PFSK-1 (cell line): ENCODE results near the gene C1orf174.

Experiments
- POLR2AphosphoS5 ChIP-seq: IDR thresholded peaks from 2 replicates; pipeline ENCODE4 v1.6.1; 2012; ENCODE audit warnings: low read depth, mild to moderate bottlenecking, control low read depth, low read length, moderate library complexity
- REST ChIP-seq, 2 experiments: IDR thresholded peaks; 2 replicates each; pipeline versions ENCODE4 v1.6.1 to v1.8.0; 2011 to 2012; ENCODE audit warnings: low read depth in 2 of 2, low read length in 2 of 2, control low read depth in 1 of 2, inconsistent platforms in 1 of 2, mild to moderate bottlenecking in 1 of 2, moderate library complexity in 1 of 2; ENCODE audit not compliant: insufficient read depth in 1 of 2
- SIN3A ChIP-seq: IDR thresholded peaks from 2 replicates; pipeline ENCODE4 v1.6.1; 2012; ENCODE audit warnings: mild to moderate bottlenecking, low read length, moderate library complexity, borderline replicate concordance; ENCODE audit not compliant: insufficient read depth

- no peak for TF ChIP-seq POLR2AphosphoS5
- TF ChIP-seq SIN3A, result no peak
- no peak for TF ChIP-seq REST (IDR thresholded peaks at IDR 0.05; ENCODE audit: insufficient read depth in 1 of 2, low read depth in 2 of 2, low read length in 2 of 2)
These were observed 3.3 kb upstream of the C1orf174 start for GRCh38 chr1:3903141-3904005.
